ENCODE results near the gene PHTF1. TPM values are rescaled to one million over a fixed set of nuclear protein-coding genes. Genes with fewer than 3 reads are reported as not detected.
"Not testable (repeated sequence)": the region's sequence is repeated elsewhere in the genome, so short reads cannot be mapped to it uniquely, and the experiment has no call there.

The PHTF1 gene
- total RNA-seq, 2 donors from 2014 or later, result 7.3 to 9.2 TPM

GRCh38 chr1:113782406-113782805 is 23.1 kb upstream of the PHTF1 start:
- no peak for ATAC-seq
- intact Hi-C loops (cut with DNase I, micrococcal nuclease), result no loop called here
- DNase-seq, result no peak

GRCh38 chr1:113780374-113781146 is 21.3 kb upstream of the PHTF1 start:
- no peak for DNase-seq
- no peak for ATAC-seq
- intact Hi-C loops (cut with DNase I, micrococcal nuclease), result no loop called here

DNA sequence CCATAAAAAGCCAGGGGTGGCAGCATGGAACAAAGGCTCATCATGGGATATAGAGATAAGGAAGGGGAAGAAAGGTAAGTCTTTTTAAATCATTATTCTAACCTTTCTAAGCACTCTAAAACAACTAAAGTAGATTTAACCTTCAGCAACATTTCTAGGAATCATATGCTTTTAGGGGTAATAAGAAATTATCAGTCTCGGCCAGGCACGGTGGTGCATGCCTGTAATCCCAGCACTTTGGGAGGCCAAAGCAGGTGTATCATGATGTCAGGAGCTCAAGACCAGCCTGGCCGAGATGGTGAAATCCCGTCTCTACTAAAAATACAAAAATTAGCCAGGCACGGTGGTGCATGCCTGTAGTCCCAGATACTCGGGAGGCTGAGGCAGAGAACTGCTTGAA is 20.3 kb upstream of the PHTF1 start:
- peak; percentile 61 for ATAC-seq
- no peak for DNase-seq
- intact Hi-C loops (cut with DNase I, micrococcal nuclease), result no loop called here

DNA sequence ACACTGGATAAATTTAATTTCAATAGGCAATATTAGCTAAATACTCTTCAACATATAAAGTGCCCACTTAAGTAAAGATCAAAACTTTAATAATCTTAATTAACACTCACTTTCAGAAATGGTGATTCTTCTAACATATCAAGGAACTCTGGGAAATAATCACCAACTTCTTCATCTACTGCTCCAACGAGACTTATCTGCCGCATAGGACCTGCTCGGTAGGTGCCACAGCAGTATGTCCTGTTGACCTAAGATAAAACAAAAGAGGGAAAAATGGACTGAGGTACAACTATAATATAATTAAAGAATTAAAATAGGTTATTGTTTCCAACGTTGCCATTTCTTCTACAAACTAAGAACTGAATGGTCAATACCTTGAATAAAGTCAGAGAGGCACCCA is 18.3 kb upstream of the PHTF1 start:
- intact Hi-C loops (cut with DNase I, micrococcal nuclease), result no loop called here
- ATAC-seq (no peak), DNase-seq (no peak)

- intact Hi-C loops (cut with DNase I, micrococcal nuclease), result no loop called here
- no peak for DNase-seq
- ATAC-seq, result no peak
These were observed 10.7 kb upstream of the PHTF1 start for GRCh38 chr1:113770031-113770430.

GRCh38 chr1:113769601-113769970 is 10.3 kb upstream of the PHTF1 start:
- ATAC-seq, result no peak
- intact Hi-C loops (cut with DNase I, micrococcal nuclease), result no loop called here
- DNase-seq, result no peak

GRCh38 chr1:113768916-113769600 is 9.8 kb upstream of the PHTF1 start:
- intact Hi-C loops (cut with DNase I, micrococcal nuclease), result no loop called here

GRCh38 chr1:113765306-113766230 is 6.3 kb upstream of the PHTF1 start:
- ATAC-seq, result no peak
- intact Hi-C loops (cut with DNase I, micrococcal nuclease), result no loop called here

More at GRCh38 chr1:113768916-113769600, 9.8 kb upstream of the PHTF1 start:
- no peak for DNase-seq
- ATAC-seq, result no peak

DNA sequence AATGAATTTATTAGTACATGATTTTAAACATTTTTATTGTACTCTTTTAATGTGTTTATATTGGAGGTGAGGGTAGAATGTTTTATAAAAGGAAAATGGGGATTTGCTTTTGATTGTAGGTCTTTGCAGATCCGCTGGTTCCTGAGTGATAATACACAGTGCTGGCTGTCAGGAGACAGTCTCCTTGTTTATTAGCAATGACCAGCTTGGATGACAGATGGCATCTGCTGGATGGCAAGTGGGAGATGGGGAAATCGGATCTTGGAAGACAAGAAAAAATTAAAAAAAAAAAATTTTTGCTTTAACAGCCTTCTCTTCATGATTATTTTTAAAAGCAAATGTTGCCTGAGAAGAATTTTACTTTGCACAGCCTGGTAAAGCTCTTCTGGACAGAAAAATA is 4.4 kb upstream of the PHTF1 start:
- DNase-seq, result no peak
- ATAC-seq, result no peak
- intact Hi-C loops (cut with DNase I, micrococcal nuclease), result no loop called here

More at GRCh38 chr1:113765306-113766230, 6.3 kb upstream of the PHTF1 start:
- no peak for DNase-seq

DNA sequence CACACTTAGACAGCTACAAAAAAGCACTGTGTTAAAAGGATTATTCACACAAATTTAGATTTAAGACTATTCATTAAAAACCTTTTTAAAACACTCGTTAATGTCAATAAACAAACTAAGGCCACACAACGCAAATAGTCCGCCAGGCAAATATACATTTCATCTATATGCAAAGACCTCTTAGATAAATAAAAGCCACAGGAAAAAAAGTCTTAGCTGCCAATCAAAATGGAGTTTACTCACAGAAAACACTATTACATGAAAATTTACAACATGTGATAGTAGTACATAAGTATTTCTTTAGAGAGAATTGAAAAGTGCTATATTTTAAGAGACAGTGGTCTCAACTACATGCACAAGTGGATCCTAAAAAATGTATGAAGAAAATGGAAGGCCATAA is 2.7 kb upstream of the PHTF1 start:
- no peak for DNase-seq
- intact Hi-C loops (cut with DNase I, micrococcal nuclease), result no loop called here
- no peak for ATAC-seq

GRCh38 chr1:113760102-113761080 is 1.1 kb upstream of the PHTF1 start:
- DNase-seq (no peak), ATAC-seq (no peak)
- intact Hi-C loops (cut with DNase I, micrococcal nuclease), result no loop called here

DNA sequence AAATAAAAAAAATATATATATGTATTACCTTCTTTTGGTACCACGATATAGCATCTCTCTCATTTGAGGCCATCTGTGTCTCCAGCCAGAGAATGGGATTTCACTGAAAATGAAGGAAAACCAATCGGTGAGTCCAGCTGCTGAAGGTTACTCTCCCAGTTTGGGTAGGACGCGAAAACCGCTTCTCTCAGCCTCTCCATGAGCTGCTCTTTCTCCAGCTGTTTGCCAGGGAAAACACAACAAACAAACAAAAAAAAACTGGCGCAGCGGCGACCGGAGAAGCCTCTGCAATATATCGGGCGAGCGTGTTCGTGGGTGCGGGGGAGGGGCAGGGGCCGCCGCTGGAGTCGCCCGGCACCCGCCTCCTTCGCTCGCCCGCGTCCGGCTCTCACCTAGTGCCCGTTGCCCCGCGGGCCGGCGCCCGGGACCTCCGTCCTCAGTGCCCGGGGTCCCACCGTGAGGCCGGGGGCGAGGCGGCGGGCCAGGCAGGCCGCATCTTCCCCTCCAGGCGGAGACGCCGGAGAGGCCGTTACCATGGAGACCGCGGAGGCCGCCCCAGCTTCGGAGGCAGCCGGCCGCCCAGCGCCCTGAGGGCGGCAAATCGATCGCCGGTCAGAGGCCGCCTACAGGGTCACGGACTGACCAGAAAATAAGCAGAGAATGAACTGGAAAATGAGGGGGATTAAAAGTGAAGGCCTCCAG is 504 bp downstream of the PHTF1 start:
- intact Hi-C loops (cut with DNase I, micrococcal nuclease), result no loop called here
- peak; percentile 72 for ATAC-seq
- DNase-seq, result peak; percentile 62 to 78

- no peak for DNase-seq
- intact Hi-C loops (cut with DNase I, micrococcal nuclease), result no loop called here
- ATAC-seq, result no peak
These were observed 2.8 kb downstream of the PHTF1 start for GRCh38 chr1:113756461-113756860.

GRCh38 chr1:113753333-113753732 is 6.0 kb downstream of the PHTF1 start:
- DNase-seq; ATAC-seq; intact Hi-C loops (cut with DNase I, micrococcal nuclease): not testable (repeated sequence)

- no peak for DNase-seq
These were observed 7.8 kb downstream of the PHTF1 start for GRCh38 chr1:113751516-113751915.

DNA sequence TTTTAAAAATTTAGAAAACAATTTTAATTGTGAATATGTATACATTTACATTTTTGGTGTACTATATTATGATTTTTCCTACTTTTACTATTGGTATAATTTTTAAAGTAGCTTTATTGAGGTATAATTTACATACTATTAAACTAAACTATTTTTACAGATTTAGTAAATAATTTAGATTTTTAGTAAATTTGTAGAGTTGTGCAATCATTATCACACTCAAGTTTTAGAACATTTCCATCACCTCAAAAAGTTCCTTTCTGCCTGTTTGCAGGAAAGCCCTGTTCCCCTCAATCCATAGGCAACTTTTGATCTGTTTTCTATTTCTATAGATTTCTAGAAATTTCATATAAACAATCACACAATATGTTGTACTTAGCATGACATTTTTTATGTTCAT is 8.2 kb downstream of the PHTF1 start:
- no peak for ATAC-seq
- intact Hi-C loops (cut with DNase I, micrococcal nuclease), result no loop called here
- no peak for DNase-seq

More at GRCh38 chr1:113751516-113751915, 7.8 kb downstream of the PHTF1 start:
- intact Hi-C loops (cut with DNase I, micrococcal nuclease), result no loop called here
- no peak for ATAC-seq

GRCh38 chr1:113749402-113749801 is 9.9 kb downstream of the PHTF1 start:
- no peak for ATAC-seq
- intact Hi-C loops (cut with DNase I, micrococcal nuclease), result no loop called here
- no peak for DNase-seq

GRCh38 chr1:113747376-113747775 is 11.9 kb downstream of the PHTF1 start:
- ATAC-seq, result no peak
- no peak for DNase-seq
- intact Hi-C loops (cut with DNase I, micrococcal nuclease), result no loop called here
